NB4 (cell line): ENCODE measurements around the gene RASIP1.

ENCODE experiments used
- CTCF ChIP-seq: IDR thresholded peaks from one replicate; pipeline ENCODE4 v1.5.1; 2012; ENCODE audit warnings: low read depth, low read length
- POLR2A ChIP-seq: IDR thresholded peaks from 2 replicates; pipeline ENCODE4 v1.6.1; 2011; ENCODE audit warnings: mild to moderate bottlenecking; ENCODE audit not compliant: insufficient read length; ENCODE audit errors: extremely low read depth
- TF ChIP-seq, protein P1 (sequence below): IDR thresholded peaks from 2 replicates; pipeline ENCODE4 v1.6.1; 2011; ENCODE audit warnings: low read depth, low read length

DNA sequence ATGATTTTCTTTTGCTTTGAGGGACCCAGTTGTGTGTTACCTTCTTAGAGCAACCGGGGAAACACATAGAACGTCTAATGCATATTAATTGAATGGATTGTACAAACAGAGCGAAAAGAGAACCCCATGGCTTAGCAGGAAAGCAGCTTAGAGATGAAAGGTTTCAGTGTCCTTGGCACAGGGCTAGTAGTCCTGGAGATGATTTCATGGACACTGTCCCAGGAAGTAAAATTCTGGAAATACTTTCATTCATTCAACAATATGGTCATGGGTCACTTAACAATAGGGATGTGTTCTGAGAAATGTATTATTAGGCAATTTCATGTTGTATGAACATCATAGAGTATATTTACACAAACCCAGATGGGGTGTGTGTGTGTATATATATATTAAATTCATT is 54.3 kb downstream of the RASIP1 start:
- TF ChIP-seq POLR2A (no peak), CTCF (no peak)
- TF ChIP-seq, protein P1, sequence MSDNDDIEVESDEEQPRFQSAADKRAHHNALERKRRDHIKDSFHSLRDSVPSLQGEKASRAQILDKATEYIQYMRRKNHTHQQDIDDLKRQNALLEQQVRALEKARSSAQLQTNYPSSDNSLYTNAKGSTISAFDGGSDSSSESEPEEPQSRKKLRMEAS, result no peak
